Activated CD4-positive, alpha-beta T cell treated with anti-CD3 and anti-CD28 coated beads, Interleukin-2, amount 50 U/mL, for 48 hours (primary cell): ENCODE results near the gene SFMBT2.
A peak's percentile ranks its signal among the peaks of the same experiment; 100 is the strongest.
"Not testable (repeated sequence)": the region's sequence is repeated elsewhere in the genome, so short reads cannot be mapped to it uniquely, and the experiment has no call there.

ENCODE experiments used
- DNase-seq, 2 experiments: peaks; one replicate each; pipeline ENCODE4 v3.0.0-alpha.2; 2020

Gene SFMBT2

GRCh38 chr10:7400068-7400715, 10.6 kb downstream of the SFMBT2 start:
- DNase-seq, result no peak

- no peak for DNase-seq
Measured at GRCh38 chr10:7399533-7399932, 11.3 kb downstream of the SFMBT2 start.

- peak in 1 of 2 experiments; percentile 35 for DNase-seq
Measured at GRCh38 chr10:7397049-7398035, 13.5 kb downstream of the SFMBT2 start.

GRCh38 chr10:7392301-7392700, 18.5 kb downstream of the SFMBT2 start:
- DNase-seq, result not testable (repeated sequence)

- DNase-seq, result no peak
Measured at GRCh38 chr10:7391748-7392147, 19.1 kb downstream of the SFMBT2 start.

GRCh38 chr10:7390689-7391110, 20.1 kb downstream of the SFMBT2 start:
- not testable (repeated sequence) for DNase-seq

- DNase-seq, result no peak
Measured at GRCh38 chr10:7389844-7390243, 21.0 kb downstream of the SFMBT2 start.

GRCh38 chr10:7389346-7389745, 21.5 kb downstream of the SFMBT2 start:
- DNase-seq, result no peak

GRCh38 chr10:7388602-7389001, 22.2 kb downstream of the SFMBT2 start:
- no peak for DNase-seq

- not testable (repeated sequence) for DNase-seq
Measured at GRCh38 chr10:7388149-7388548, 22.7 kb downstream of the SFMBT2 start.

- DNase-seq, result no peak
Measured at GRCh38 chr10:7385114-7385513, 25.7 kb downstream of the SFMBT2 start.

GRCh38 chr10:7383442-7383841, 27.4 kb downstream of the SFMBT2 start:
- no peak for DNase-seq

- no peak for DNase-seq
Measured at GRCh38 chr10:7380704-7381241, 30.1 kb downstream of the SFMBT2 start.

GRCh38 chr10:7378602-7379403, 32.0 kb downstream of the SFMBT2 start:
- DNase-seq, result no peak

- DNase-seq, result no peak
Measured at GRCh38 chr10:7377614-7378248, 33.1 kb downstream of the SFMBT2 start.

- no peak for DNase-seq
Measured at GRCh38 chr10:7374795-7375194, 36.0 kb downstream of the SFMBT2 start.

GRCh38 chr10:7373039-7373438, 37.8 kb downstream of the SFMBT2 start:
- DNase-seq, result no peak

- DNase-seq, result no peak
Measured at GRCh38 chr10:7372504-7372903, 38.3 kb downstream of the SFMBT2 start.

GRCh38 chr10:7370511-7370910, 40.3 kb downstream of the SFMBT2 start:
- DNase-seq, result no peak

- no peak for DNase-seq
Measured at GRCh38 chr10:7365027-7365745, 45.6 kb downstream of the SFMBT2 start.

- DNase-seq, result no peak
Measured at GRCh38 chr10:7364474-7364873, 46.4 kb downstream of the SFMBT2 start.

- DNase-seq, result no peak
Measured at GRCh38 chr10:7363700-7364099, 47.1 kb downstream of the SFMBT2 start.
